Measurements from ENCODE around the gene BHLHE23.

The BHLHE23 gene

DNA sequence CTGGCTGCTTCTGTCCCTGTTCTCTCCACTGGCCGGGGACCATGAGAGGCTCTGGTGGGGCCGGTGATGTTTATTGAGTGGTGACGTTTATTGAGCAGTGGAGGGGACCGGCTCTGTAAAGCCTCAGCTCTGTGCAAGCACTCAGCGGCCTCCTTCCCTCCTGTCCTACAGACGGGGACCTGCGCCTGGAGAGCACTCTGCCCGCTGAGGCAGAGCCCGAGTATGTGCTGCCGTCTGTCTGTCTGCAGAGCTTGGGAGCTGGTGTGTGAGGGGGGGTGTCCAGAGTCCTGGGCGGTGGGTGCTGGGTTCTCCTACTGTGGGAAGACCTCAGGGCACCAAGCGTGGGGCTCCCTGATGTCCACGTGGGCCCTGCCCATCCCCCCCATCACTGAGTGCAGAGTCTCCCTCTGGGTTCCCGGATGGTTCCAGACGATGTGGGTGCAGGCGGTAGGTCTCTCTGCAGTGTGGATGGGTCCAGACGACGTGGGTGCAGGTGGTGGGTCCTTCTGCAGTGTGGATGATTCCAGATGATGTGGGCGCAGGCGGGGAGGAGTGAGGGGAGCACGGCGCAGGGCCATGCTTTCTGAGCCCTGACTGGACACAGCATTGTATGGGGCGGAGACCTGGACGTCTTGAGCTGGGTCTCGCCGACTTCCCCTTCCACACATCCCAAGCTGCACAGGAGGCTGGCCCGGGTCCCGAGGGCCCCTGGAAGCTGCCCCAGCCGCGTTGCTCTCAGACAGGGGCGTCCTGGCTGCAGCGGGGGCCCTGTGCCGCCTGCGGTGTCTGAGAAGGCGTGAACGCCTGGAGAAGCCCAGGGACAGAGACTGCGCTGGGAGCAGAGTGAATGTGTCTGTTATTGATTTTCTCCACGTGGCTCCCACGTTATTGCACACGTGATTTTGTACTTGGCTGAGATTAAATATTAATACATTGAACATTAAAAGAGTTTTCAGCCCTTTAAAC lies 14.9 kb upstream of the BHLHE23 start:
- Histone ChIP-seq H3K9ac (no peak overlapping the region), H3K4me1 (peaks cover 85% of the 10 kb centered on the region), H4K20me1 (0 out of 2 replicates have a peak, but pooled peaks cover 8% of the 10 kb centered on the region), H3K36me3 (no peaks in the 10 kb centered on the region; the same call in 1 of the 2 replicates), H3K9me3 (peaks cover 11% of the 10 kb centered on the region), H3K27ac (no peak overlapping the region), H3K4me2 (peak overlapping the region; percentile 85; the same call in 1 of the 2 replicates), H3K27me3 (peaks cover 4% of the 10 kb centered on the region), H3K4me3 (no peak overlapping the region)
- TF ChIP-seq Cebpa-rat (IDR thresholded peaks at IDR 0.05): no peak

- Histone ChIP-seq H3K9ac (no peak overlapping the region), H3K9me3 (peaks cover 11% of the 10 kb centered on the region), H3K4me3 (no peak overlapping the region), H3K4me1 (peaks cover 82% of the 10 kb centered on the region), H3K27me3 (peaks cover 13% of the 10 kb centered on the region), H3K4me2 (no peak overlapping the region), H3K36me3 (no peaks in the 10 kb centered on the region; the same call in 1 of the 2 replicates), H4K20me1 (0 out of 2 replicates have a peak, but pooled peaks cover 8% of the 10 kb centered on the region), H3K27ac (no peak overlapping the region)
- TF ChIP-seq Cebpa-rat (IDR thresholded peaks at IDR 0.05): no peak
These were observed 13.9 kb upstream of the BHLHE23 start for GRCh38 chr20:63020681-63021080.

DNA sequence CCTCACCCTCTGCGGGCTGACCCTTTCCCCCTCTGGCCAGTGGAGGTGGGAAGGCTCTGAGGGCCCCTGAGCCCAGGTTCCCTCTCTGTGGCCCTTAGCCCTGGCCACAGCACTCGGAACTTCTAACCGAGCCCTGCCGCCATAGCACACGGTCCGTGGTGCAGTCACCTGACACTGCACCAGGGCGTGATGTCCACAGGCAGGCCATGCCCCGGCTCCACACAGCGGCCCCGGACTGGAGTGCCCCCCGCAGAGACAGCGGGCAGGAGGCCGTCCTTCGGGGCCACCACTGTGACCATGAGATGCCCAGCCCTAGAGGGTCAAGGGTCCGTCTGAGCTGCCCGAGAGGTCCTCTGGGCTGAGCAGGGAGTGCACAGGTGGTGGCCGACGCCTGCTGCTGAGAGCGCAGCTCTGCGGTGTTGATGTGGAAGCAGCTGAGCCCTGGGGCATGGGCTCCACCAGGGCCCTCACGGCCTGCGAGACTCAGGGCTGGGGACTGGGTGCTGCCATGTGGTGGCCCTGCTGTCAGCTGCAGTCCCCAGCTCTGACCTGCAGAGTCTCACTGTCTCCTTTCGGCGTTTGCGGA lies 11.2 kb upstream of the BHLHE23 start:
- Histone ChIP-seq H3K36me3 (no peaks in the 10 kb centered on the region; the same call in 1 of the 2 replicates), H3K27me3 (peaks cover 41% of the 10 kb centered on the region), H3K9me3 (peaks cover 31% of the 10 kb centered on the region), H3K4me1 (peaks cover 66% of the 10 kb centered on the region), H3K27ac (peak overlapping the region; percentile 50), H3K4me3 (no peak overlapping the region; the same call in 1 of the 2 replicates), H4K20me1 (no peaks in the 10 kb centered on the region), H3K4me2 (peak overlapping the region; percentile 69), H3K9ac (no peak overlapping the region)
- no peak for TF ChIP-seq Cebpa-rat (IDR thresholded peaks at IDR 0.05)

GRCh38 chr20:63017076-63017825 lies 10.5 kb upstream of the BHLHE23 start:
- Histone ChIP-seq H3K27ac (0 out of 2 replicates have a peak overlapping the region, but pooled peaks have one; percentile 50), H3K4me3 (no peak overlapping the region; the same call in 1 of the 2 replicates), H3K4me1 (peaks cover 66% of the 10 kb centered on the region), H3K36me3 (no peaks in the 10 kb centered on the region; the same call in 1 of the 2 replicates), H4K20me1 (no peaks in the 10 kb centered on the region), H3K27me3 (peaks cover 43% of the 10 kb centered on the region), H3K9me3 (peaks cover 37% of the 10 kb centered on the region), H3K9ac (no peak overlapping the region), H3K4me2 (peak overlapping the region; percentile 69)
- no peak for TF ChIP-seq Cebpa-rat (IDR thresholded peaks at IDR 0.05)

DNA sequence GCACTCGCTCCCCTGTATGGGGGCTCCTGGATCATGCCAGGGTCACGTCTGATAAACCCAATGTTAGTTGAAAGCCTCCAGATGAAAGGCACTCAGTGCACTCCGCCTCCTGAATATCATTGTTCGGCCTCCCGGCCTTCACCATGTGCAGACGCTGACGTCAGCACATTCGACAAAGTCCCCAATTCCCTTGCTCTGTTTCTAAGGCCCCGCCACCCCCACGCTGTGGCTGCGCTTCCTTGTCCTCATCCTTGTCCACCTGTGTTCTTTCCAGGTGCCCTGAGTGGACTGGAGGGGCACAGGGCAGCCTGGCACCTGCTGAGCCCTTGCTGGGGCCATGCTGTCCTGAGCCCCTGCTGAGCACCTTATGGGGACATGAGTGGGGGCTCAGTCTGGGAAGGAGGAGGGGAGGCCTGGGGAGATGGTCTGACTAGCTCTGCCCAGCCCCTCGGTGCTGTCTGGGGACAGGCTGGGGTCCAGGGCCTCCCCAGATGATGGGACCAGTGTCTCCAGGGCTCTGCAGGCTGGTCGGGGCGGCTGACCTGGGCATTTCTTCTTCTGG lies 9.8 kb upstream of the BHLHE23 start:
- Histone ChIP-seq H3K4me2 (peak overlapping the region; percentile 69; the same call in 1 of the 2 replicates), H3K4me3 (no peak overlapping the region), H4K20me1 (no peaks in the 10 kb centered on the region), H3K27ac (no peak overlapping the region), H3K27me3 (peaks cover 43% of the 10 kb centered on the region), H3K9ac (no peak overlapping the region), H3K4me1 (peaks cover 66% of the 10 kb centered on the region), H3K36me3 (no peaks in the 10 kb centered on the region; the same call in 1 of the 2 replicates), H3K9me3 (peaks cover 37% of the 10 kb centered on the region)
- TF ChIP-seq Cebpa-rat (IDR thresholded peaks at IDR 0.05): no peak

DNA sequence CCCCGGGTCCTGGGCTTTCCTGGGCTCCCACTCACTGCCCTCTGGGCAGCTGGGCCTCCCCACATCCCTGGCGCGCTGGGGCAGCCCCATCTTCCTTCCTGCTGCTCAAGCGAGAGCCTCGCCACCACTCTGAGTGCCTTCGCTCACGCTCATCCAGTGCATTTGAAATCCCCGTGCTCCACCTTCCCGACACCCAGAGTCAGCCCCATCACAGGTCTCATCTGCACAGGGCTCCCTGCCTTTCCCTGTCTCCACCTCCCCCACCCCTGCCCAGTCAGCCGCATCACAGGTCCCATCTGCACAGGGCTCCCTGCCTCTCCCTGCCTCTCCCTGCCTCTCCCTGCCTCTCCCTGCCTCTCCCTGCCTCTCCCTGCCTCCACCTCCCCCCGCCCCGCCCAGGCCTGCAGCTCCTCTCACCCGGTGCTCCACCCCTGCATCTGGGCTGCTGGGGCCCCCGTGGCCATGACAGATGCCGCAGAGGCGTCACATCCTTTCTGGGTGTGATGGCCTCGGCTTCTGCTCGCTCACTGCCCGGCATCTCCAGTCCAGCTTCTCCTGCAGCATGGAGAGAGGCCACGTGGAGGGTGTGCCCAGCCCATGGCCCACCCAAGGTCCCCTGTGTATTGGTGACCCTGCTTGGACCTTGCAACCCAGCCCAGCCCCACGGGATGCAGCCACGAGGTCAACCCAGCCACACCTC lies 9.0 kb upstream of the BHLHE23 start:
- no peaks in the 10 kb centered on the region; the same call in 1 of the 2 replicates for H3K36me3 ChIP-seq
- peaks cover 33% of the 10 kb centered on the region for H3K9me3 ChIP-seq
- no peak overlapping the region for H3K9ac ChIP-seq
- H3K27ac ChIP-seq: no peak overlapping the region
- no peak for TF ChIP-seq Cebpa-rat (IDR thresholded peaks at IDR 0.05)
- peak overlapping the region; percentile 69; the same call in 1 of the 2 replicates for H3K4me2 ChIP-seq
- H4K20me1 ChIP-seq: no peaks in the 10 kb centered on the region
- peaks cover 70% of the 10 kb centered on the region for H3K4me1 ChIP-seq
- no peak overlapping the region for H3K4me3 ChIP-seq
- peaks cover 43% of the 10 kb centered on the region for H3K27me3 ChIP-seq

- no peaks in the 10 kb centered on the region for H4K20me1 ChIP-seq
- H3K9ac ChIP-seq: no peak overlapping the region
- H3K36me3 ChIP-seq: no peaks in the 10 kb centered on the region
- H3K9me3 ChIP-seq: peaks cover 27% of the 10 kb centered on the region
- no peak overlapping the region for H3K4me3 ChIP-seq
- TF ChIP-seq Cebpa-rat (IDR thresholded peaks at IDR 0.05): no peak
- H3K27ac ChIP-seq: no peak overlapping the region
- H3K4me1 ChIP-seq: peaks cover 74% of the 10 kb centered on the region
- H3K27me3 ChIP-seq: peaks cover 43% of the 10 kb centered on the region
- peak overlapping the region; percentile 29 for H3K4me2 ChIP-seq
These were observed 8.4 kb upstream of the BHLHE23 start for GRCh38 chr20:63015147-63015661.

DNA sequence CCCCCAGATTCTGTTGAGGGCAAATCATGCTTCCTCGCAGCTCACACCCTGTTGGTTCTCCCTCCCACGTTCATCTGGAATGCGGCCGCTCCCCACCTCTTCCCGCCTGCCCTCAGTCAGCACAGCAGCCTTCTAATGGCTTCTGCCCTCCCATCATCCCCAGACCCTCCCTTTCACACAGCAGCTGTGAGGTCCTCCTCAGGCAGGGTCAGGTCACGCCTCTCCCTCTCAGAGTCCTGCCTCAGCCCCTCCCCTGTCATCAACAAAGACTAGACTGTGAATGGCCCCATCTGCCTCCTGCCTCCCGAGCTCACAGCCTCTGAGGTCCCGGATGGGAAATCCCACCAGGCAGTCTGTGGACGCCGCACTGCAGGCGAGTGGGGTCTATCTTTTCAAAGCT lies 7.9 kb upstream of the BHLHE23 start:
- Histone ChIP-seq H3K27ac (no peak overlapping the region), H3K4me3 (no peak overlapping the region), H3K9me3 (peaks cover 25% of the 10 kb centered on the region), H3K27me3 (peaks cover 43% of the 10 kb centered on the region), H3K4me1 (peaks cover 79% of the 10 kb centered on the region), H3K36me3 (no peaks in the 10 kb centered on the region), H3K9ac (no peak overlapping the region), H3K4me2 (peak overlapping the region; percentile 29), H4K20me1 (no peaks in the 10 kb centered on the region)
- no peak for TF ChIP-seq Cebpa-rat (IDR thresholded peaks at IDR 0.05)

Data from BLaER1 (cell line).